KMS-11 (cell line): ENCODE results near the gene MTAP.

Experiments used
- H2AFZ ChIP-seq: fragments of 200-600 bp; sonication (generic); 2 replicates; pipeline ENCODE4 v1.6.1; 2016; ENCODE audit warnings: antibody characterized with exemption, mixed run types, low read depth
- H3K27ac ChIP-seq: fragments of 200-600 bp; sonication (generic); 2 replicates; pipeline ENCODE4 v1.6.1; 2016; ENCODE audit warnings: mild to moderate bottlenecking, mixed run types
- H3K27me3 ChIP-seq: fragments of 200-600 bp; sonication (generic); 2 replicates; pipeline ENCODE4 v1.6.1; 2017; ENCODE audit warnings: mild to moderate bottlenecking, low read depth, mixed run types, moderate library complexity; ENCODE audit not compliant: insufficient read depth
- H3K36me3 ChIP-seq: fragments of 200-600 bp; sonication (generic); 2 replicates; pipeline ENCODE4 v1.6.1; 2017; ENCODE audit warnings: mild to moderate bottlenecking, mixed run types; ENCODE audit not compliant: insufficient read depth
- H3K4me1 ChIP-seq: fragments of 200-600 bp; sonication (generic); 2 replicates; pipeline ENCODE4 v1.6.1; 2016; ENCODE audit warnings: mild to moderate bottlenecking, low read depth, mixed run types; ENCODE audit not compliant: poor library complexity, severe bottlenecking
- H3K4me2 ChIP-seq: fragments of 200-600 bp; sonication (generic); 2 replicates; pipeline ENCODE4 v1.7.0; 2016; ENCODE audit warnings: mild to moderate bottlenecking, mixed run types
- H3K4me3 ChIP-seq: fragments of 200-600 bp; sonication (generic); IDR thresholded peaks from 2 replicates; pipeline ENCODE4 v1.6.1; 2017; ENCODE audit warnings: low read depth, low read length, mixed read lengths; ENCODE audit not compliant: insufficient read depth
- H3K79me2 ChIP-seq: fragments of 200-600 bp; sonication (generic); 2 replicates; pipeline ENCODE4 v1.6.1; 2016; ENCODE audit warnings: low read depth, mixed run types; ENCODE audit not compliant: insufficient read depth
- H3K9ac ChIP-seq: fragments of 200-600 bp; sonication (generic); 2 replicates; pipeline ENCODE4 v1.6.1; 2016; ENCODE audit warnings: mild to moderate bottlenecking, mixed run types
- H4K20me1 ChIP-seq: fragments of 200-600 bp; sonication (generic); 2 replicates; pipeline ENCODE4 v1.6.1; 2016; ENCODE audit warnings: mild to moderate bottlenecking, mixed run types; ENCODE audit not compliant: insufficient read depth
- TF ChIP-seq, protein P1 (sequence below): fragments of 200-600 bp; sonication (generic); conservative IDR thresholded peaks from 2 replicates; pipeline ENCODE4 v1.6.1; 2017; ENCODE audit warnings: low read depth, mild to moderate bottlenecking, antibody characterized with exemption, low read length, moderate library complexity, mixed read lengths

Gene MTAP

DNA sequence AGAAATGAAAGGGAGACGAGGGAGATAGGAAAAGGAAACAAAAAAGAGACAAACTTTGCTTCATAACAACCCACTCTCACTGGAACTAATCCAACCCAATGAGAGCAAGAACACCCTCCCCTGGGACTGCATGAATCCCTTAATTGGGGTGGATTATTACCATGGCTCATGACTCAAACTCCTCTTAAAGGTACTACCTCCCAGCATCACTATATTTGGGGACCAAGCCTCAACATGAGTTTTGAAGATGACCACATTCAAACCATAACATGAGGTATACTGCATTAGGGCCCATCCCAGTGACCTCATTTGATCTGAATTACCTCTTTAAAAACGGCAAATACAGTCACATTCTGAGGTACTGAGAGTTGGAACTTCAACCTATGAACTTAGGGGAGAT lies 8.0 kb downstream of the MTAP start:
- Histone ChIP-seq H2AFZ (no peak overlapping the region), H3K79me2 (peaks cover 83% of the 10 kb centered on the region), H3K36me3 (no peaks in the 10 kb centered on the region; the same call in 1 of the 2 replicates), H3K9ac (no peak overlapping the region), H3K27me3 (no peaks in the 10 kb centered on the region), H3K4me3 (no peak overlapping the region), H3K27ac (no peak overlapping the region; the same call in 1 of the 2 replicates), H4K20me1 (peaks cover 14% of the 10 kb centered on the region), H3K4me2 (no peak overlapping the region), H3K4me1 (peaks cover 68% of the 10 kb centered on the region)
- TF ChIP-seq, protein P1, sequence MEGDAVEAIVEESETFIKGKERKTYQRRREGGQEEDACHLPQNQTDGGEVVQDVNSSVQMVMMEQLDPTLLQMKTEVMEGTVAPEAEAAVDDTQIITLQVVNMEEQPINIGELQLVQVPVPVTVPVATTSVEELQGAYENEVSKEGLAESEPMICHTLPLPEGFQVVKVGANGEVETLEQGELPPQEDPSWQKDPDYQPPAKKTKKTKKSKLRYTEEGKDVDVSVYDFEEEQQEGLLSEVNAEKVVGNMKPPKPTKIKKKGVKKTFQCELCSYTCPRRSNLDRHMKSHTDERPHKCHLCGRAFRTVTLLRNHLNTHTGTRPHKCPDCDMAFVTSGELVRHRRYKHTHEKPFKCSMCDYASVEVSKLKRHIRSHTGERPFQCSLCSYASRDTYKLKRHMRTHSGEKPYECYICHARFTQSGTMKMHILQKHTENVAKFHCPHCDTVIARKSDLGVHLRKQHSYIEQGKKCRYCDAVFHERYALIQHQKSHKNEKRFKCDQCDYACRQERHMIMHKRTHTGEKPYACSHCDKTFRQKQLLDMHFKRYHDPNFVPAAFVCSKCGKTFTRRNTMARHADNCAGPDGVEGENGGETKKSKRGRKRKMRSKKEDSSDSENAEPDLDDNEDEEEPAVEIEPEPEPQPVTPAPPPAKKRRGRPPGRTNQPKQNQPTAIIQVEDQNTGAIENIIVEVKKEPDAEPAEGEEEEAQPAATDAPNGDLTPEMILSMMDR = no peak

DNA sequence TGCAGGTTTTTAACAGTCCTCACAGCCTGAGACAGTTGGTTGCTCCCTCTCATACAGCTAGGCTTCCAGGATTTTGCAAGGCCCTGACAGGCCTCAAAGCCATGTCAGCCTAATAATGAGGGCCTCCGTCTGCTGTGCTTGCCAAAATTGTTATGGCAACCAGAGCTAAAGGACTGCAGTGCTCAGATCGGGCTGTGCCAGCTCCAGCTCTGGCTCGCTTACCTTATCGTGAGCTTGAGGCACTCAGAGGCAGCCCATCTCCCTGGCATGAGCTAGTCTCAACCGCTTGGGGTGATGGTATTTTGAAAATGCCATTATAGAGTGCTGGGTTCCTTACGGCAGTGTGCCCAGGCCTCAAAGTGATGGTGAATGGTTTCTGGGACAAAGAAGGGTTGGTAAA lies 8.4 kb downstream of the MTAP start:
- peaks cover 9% of the 10 kb centered on the region for H4K20me1 ChIP-seq
- TF ChIP-seq, protein P1 = no peak
- no peak overlapping the region; the same call in 1 of the 2 replicates for H3K27ac ChIP-seq
- no peaks in the 10 kb centered on the region for H3K27me3 ChIP-seq
- H3K79me2 ChIP-seq = peaks cover 83% of the 10 kb centered on the region
- H3K9ac ChIP-seq = no peak overlapping the region
- peaks cover 67% of the 10 kb centered on the region for H3K4me1 ChIP-seq
- no peak overlapping the region for H2AFZ ChIP-seq
- H3K36me3 ChIP-seq = no peaks in the 10 kb centered on the region; the same call in 1 of the 2 replicates
- no peak overlapping the region for H3K4me3 ChIP-seq
- no peak overlapping the region for H3K4me2 ChIP-seq

DNA sequence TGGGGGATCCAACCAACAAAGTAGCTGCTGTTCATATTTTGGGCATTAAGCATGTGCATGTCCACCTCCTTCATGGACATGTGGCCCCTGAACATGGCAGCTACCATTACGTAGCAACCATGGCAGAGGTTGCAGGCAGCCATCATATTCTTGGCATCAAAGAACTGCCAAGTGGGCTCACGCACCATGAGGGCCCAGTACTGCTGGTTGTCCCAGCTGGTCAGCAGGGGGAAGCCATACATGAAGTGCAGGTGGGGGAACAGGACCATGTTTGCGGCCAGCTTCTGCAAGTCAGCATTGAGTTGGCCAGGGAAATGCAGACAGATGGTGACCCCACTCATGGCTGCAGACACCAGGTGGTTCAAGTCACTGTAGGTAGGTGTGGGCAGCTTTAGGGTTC lies 9.5 kb downstream of the MTAP start:
- Histone ChIP-seq H3K36me3 (peaks cover 4% of the 10 kb centered on the region; the same call in 1 of the 2 replicates), H2AFZ (no peak overlapping the region), H4K20me1 (peaks cover 3% of the 10 kb centered on the region), H3K4me3 (no peak overlapping the region), H3K4me1 (peaks cover 63% of the 10 kb centered on the region), H3K79me2 (peaks cover 81% of the 10 kb centered on the region), H3K27me3 (no peaks in the 10 kb centered on the region), H3K9ac (no peak overlapping the region), H3K27ac (no peak overlapping the region; the same call in 1 of the 2 replicates), H3K4me2 (no peak overlapping the region)
- TF ChIP-seq, protein P1 = no peak

DNA sequence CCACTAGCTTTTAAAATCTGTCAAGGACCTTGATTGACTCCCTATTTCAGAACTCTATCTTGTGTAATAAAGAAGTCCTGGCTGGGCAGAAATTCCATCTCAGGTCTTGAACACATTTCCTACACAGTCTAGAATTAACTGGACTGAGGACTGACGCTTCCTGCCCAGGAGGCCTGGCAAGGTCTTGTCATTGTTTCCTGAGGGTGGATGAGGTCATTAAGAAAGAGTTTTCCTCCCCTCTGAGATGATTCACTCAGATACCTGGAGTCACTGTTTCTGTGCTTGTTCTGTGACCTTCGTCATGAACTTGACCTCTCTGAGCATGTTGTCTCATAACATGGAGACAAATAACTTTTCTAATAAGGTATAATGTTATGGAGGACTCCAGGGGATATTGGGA lies 10.0 kb downstream of the MTAP start:
- Histone ChIP-seq H3K4me3 (no peak overlapping the region), H3K4me1 (peaks cover 60% of the 10 kb centered on the region), H3K9ac (no peak overlapping the region), H3K27me3 (no peaks in the 10 kb centered on the region), H4K20me1 (no peaks in the 10 kb centered on the region; the same call in none of the 2 replicates), H3K79me2 (peaks cover 81% of the 10 kb centered on the region), H3K4me2 (no peak overlapping the region), H3K36me3 (peaks cover 4% of the 10 kb centered on the region; the same call in 1 of the 2 replicates), H3K27ac (peak overlapping the region; percentile 29; the same call in 1 of the 2 replicates), H2AFZ (no peak overlapping the region)
- TF ChIP-seq, protein P1 = no peak
